Measurements from ENCODE around the gene ZNF853. TPM values are rescaled to one million over a fixed set of nuclear protein-coding genes. Genes with fewer than 3 reads are reported as not detected.
"Not testable (repeated sequence)": the region's sequence is repeated elsewhere in the genome, so short reads cannot be mapped to it uniquely, and the experiment has no call there.

The ZNF853 gene
- total RNA-seq, 1 donor from 2014 or later = 4.8 TPM

GRCh38 chr7:6606866-6607583 is 8.4 kb upstream of the ZNF853 start:
- DNase-seq (ENCODE audit: low read depth in 2 of 2) = no peak

- DNase-seq (ENCODE audit: low read depth in 2 of 2) = no peak
These were observed 7.8 kb upstream of the ZNF853 start for GRCh38 chr7:6607651-6608051.

- DNase-seq (ENCODE audit: low read depth in 2 of 2) = no peak
These were observed 7.3 kb upstream of the ZNF853 start for GRCh38 chr7:6608081-6608480.

GRCh38 chr7:6608794-6609193 is 6.6 kb upstream of the ZNF853 start:
- no peak for DNase-seq (ENCODE audit: low read depth in 2 of 2)

- no peak for DNase-seq (ENCODE audit: low read depth in 2 of 2)
These were observed 2.6 kb upstream of the ZNF853 start for GRCh38 chr7:6612819-6613218.

GRCh38 chr7:6613706-6614105 is 1.7 kb upstream of the ZNF853 start:
- no peak for DNase-seq (ENCODE audit: low read depth in 2 of 2)

GRCh38 chr7:6615723-6616555 is 529 bp downstream of the ZNF853 start:
- DNase-seq (ENCODE audit: low read depth in 2 of 2) = no peak

GRCh38 chr7:6616854-6617643 is 1.6 kb downstream of the ZNF853 start:
- no peak for DNase-seq (ENCODE audit: low read depth in 2 of 2)

- no peak for DNase-seq (ENCODE audit: low read depth in 2 of 2)
These were observed 3.2 kb downstream of the ZNF853 start for GRCh38 chr7:6618621-6619020.

GRCh38 chr7:6619961-6620360 is 4.6 kb downstream of the ZNF853 start:
- no peak for DNase-seq (ENCODE audit: low read depth in 2 of 2)

- DNase-seq (ENCODE audit: low read depth in 2 of 2) = no peak
These were observed 6.1 kb downstream of the ZNF853 start for GRCh38 chr7:6621195-6622133.

GRCh38 chr7:6622134-6622710 is 6.8 kb downstream of the ZNF853 start:
- DNase-seq (ENCODE audit: low read depth in 2 of 2) = no peak

GRCh38 chr7:6623589-6624245 is 8.3 kb downstream of the ZNF853 start:
- DNase-seq (ENCODE audit: low read depth in 2 of 2) = no peak

GRCh38 chr7:6624246-6624611 is 8.8 kb downstream of the ZNF853 start:
- no peak for DNase-seq (ENCODE audit: low read depth in 2 of 2)

GRCh38 chr7:6628045-6628444 is 12.6 kb downstream of the ZNF853 start:
- DNase-seq (ENCODE audit: low read depth in 2 of 2) = no peak

GRCh38 chr7:6630007-6630849 is 14.8 kb downstream of the ZNF853 start:
- DNase-seq (ENCODE audit: low read depth in 2 of 2) = no peak

GRCh38 chr7:6631605-6632004 is 16.2 kb downstream of the ZNF853 start:
- no peak for DNase-seq (ENCODE audit: low read depth in 2 of 2)

GRCh38 chr7:6634021-6634420 is 18.6 kb downstream of the ZNF853 start:
- no peak for DNase-seq (ENCODE audit: low read depth in 2 of 2)

GRCh38 chr7:6634971-6635370 is 19.6 kb downstream of the ZNF853 start:
- DNase-seq (ENCODE audit: low read depth in 2 of 2) = not testable (repeated sequence)
